B cell (primary cell): ENCODE data around the gene PARD3.

ENCODE experiments used
- CTCF ChIP-seq: fragments of 200-600 bp; IDR thresholded peaks from one replicate; pipeline ENCODE4 v1.8.0; 2022; ENCODE audit warnings: antibody characterized with exemption, mild to moderate bottlenecking
- EZH2 ChIP-seq: IDR thresholded peaks from 2 replicates; pipeline ENCODE4 v1.6.1; 2012; ENCODE audit warnings: borderline replicate concordance, low read depth, mild to moderate bottlenecking, moderate library complexity, low read length; ENCODE audit not compliant: insufficient read depth, poor library complexity, severe bottlenecking

DNA sequence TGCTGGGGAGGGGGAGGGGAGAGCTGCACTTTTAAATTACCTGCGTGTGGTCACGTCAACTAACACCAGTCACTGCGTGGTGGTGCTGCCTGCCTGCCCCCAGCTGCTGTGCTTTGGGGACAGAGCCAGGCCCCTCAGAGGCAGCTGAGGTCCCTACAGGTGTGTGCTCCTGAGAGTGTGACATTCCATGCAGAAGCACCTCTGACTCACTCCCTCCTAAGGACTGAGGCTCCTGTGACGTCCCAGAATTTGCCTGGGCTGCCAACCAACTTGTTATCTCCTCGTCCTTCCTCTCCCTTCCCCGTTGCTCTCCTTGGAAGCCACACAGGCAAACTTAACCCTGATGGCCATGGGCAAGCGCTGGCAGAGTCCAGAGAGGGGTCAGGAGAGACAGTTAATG lies 563.0 kb downstream of the PARD3 start:
- no peak for TF ChIP-seq CTCF
- TF ChIP-seq EZH2, result no peak
